Central memory CD4-positive, alpha-beta T cell (primary cell): Measurements from ENCODE around the gene FITM2.
A peak's percentile ranks its signal among the peaks of the same experiment; 100 is the strongest.
"Not testable (repeated sequence)": the region's sequence is repeated elsewhere in the genome, so short reads cannot be mapped to it uniquely, and the experiment has no call there.

ENCODE experiments used
- DNase-seq: peaks from one replicate; pipeline ENCODE4 v3.0.0; 2022
- total RNA-seq, 3 experiments: gene quantifications; one replicate each; lab custom pipeline; 2026; lab: John Stamatoyannopoulos, UW

The FITM2 gene, protein sequence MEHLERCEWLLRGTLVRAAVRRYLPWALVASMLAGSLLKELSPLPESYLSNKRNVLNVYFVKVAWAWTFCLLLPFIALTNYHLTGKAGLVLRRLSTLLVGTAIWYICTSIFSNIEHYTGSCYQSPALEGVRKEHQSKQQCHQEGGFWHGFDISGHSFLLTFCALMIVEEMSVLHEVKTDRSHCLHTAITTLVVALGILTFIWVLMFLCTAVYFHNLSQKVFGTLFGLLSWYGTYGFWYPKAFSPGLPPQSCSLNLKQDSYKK
- total RNA-seq: 7.1 to 12.5 (median 12.0) reads per million in 3 experiments

DNA sequence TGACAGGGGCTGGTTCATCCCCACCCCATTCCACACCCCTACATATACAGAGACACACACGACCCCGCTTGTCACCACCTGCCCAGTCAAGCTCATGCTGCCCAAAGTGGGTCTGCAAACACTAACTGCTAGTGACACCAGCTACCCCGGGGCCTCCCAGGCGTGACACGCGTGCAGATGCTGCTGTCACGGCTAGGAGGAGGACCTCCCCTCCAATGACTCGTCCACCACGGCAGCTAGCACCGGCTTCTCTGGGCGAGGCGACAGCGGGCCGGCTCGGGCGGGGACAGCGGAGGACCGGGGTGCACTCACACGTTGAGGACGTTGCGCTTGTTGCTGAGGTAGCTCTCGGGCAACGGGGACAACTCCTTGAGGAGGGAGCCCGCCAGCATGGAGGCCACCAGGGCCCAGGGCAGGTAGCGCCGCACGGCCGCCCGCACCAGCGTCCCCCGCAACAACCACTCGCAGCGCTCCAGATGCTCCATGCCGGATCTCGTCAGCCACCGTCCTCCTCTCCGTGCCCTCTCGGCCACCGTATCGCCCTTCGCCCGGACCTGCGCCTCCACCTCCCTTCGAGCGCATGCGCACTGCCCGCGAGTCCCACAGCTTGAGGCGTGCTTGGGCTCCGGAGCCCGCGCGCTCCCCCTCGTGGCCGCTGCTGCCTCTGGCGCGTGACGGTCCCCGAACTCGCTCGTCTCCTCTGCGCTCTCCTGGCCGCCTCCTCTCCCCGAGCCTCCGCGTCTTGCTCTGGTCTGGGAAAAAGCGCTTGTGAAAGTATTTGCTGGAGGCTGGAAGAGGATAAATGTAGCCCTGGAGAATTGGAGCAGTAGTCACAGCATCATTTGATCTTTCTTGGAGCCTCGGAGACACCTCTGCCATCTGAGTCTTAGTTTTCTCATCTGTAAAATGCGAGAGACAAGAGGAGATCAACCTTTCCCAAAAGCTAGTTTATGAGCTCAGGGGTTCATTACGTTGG lies at the start of gene FITM2:
FITM2 (minus strand) TSS at position 539 of the 976 bp plus-strand sequence; CDS start at position 485, 54 bp downstream.
- peak; percentile 97 for DNase-seq

DNA sequence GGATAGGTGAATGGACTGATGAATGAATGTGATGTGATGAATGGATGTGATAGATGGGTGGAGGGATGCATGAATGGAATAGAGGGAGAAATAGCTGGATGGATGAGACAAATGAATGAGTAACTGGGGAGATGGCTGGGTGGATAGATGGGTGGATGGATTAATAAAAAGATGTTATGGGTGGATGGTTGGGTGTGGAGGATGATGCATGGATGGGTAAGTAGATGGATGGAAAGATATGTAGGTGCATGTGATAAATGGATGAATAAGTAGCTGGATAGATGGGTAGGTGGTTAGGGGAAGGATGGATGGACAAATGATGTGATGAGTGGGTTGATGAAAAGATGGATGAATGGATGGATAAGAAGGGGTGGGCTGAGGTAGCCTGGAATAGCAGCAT lies 49.2 kb upstream of the FITM2 start:
- DNase-seq: no peak

DNA sequence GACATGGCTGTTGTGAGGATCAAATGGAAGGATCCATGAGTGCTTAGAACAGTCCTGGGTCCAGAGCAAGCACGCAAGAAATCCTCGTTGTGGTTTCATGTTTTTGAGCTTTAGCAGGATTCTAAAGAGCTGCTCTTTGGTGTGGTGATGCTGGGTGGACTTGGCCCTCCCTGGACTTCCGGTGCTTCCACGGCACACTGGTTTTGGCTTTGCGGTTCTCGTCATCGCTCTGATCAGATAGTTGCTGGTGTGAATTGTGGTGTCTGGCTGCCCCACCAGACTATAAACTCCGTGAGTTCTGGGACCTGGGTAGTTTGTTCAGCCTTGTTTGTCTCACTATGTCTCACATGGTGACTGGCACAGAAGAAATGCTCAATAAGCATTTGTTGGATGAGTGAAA lies 47.8 kb upstream of the FITM2 start:
- no peak for DNase-seq

DNA sequence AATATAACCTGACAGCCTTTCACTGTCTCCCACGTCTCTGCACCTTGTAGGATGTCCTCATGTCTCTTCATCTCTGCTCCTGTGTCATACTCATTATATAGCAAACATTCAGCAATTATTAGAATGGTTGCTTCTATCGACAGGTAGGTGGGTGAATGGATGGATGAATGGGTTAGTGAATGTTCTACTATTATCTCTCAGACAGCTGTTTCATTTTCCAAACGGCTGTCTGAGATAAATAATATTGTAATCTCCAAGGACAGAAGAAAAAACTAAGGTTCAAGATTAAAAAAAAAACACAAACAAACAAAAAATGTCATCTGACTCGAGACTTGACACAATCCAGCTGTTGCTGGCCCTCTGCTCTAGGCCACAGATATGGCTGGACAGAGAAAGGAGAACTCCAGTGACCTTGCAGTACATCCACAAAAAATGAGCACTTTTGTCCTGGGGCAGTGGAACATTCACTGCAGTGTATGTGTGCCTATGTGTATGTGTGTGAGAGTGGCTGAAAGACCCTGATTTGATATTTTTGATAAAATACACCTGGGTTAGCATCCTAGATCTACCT lies 46.6 kb upstream of the FITM2 start:
- no peak for DNase-seq

DNA sequence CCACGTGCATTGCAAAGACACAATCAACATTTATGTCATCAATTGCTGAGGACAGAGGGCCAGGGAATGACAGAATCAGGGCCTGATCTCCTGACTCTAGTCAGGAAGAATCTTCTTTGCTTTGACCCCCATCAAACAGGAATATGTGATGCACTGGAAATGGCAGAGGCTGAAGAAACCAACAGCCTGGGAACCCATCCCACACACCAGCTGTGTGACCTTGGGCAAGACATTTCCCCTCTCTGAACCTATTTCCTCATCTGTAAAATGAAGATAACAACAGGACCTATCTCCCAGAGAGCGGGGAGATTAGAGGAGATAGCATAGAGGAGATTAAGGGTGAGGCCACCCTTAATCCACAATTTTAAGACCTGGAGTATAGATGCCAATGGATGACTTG lies 46.0 kb upstream of the FITM2 start:
- no peak for DNase-seq

DNA sequence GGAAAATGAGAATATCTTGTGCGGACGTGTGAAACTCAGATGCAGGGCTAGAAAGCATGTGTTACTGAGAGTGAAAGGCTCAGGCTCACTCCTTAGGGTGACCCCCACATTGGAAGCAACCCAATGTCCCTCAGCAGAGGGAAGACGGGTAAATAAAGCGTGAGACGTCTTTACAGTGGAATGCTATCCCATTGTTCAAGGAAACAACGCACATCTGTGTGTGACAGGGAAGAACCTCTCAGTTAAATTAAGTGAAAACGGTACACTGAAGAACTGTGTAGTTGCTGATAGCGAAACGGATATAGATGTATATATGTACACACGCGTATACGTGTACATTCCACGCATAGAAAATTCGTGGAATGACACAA lies 45.3 kb upstream of the FITM2 start:
- DNase-seq: no peak

DNA sequence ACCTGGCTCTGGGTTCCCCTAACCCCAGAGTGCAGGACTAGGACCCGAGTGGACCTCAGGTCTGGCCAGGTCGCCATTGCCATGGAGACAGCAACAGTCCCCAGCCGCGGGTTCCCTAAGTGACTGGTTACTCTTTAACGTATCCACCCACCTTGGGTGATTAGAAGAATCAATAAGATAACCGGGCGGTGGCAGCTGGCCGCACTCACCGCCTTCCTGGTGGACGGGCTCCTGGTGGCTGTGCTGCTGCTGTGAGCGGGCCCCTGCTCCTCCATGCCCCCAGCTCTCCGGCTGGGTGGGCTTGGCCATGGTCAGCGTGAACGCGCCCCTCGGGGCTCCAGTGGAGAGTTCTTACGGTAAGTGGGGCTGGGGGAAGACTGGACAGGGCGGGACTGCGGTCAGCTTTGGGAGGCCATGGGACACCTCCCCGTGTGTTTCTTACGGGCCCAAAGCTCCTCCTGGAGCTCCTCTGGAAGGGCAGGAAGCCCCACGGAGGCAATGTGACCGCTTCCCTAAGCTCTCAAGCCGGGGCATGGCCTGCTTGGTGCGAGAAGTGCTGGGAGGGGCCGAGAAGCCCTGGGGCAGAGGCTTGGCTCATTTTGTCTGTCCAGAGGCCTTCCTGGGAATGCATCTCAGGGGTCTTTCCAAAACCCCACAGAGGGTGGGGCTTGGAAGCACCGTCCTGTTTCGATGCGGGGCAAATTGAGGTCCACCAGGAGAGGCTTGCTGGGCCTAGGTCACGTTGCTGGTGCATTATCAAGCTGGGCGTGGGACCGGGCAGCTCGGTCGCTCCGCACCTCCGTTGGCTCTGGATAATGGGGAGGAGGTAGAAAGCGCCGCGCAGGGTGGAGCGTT lies 44.7 kb upstream of the FITM2 start, which contains the start of gene HNF4A:
HNF4A (plus strand) TSS at position 202 of the 855 bp plus-strand sequence; CDS start at position 308, 106 bp downstream.
- DNase-seq: no peak

DNA sequence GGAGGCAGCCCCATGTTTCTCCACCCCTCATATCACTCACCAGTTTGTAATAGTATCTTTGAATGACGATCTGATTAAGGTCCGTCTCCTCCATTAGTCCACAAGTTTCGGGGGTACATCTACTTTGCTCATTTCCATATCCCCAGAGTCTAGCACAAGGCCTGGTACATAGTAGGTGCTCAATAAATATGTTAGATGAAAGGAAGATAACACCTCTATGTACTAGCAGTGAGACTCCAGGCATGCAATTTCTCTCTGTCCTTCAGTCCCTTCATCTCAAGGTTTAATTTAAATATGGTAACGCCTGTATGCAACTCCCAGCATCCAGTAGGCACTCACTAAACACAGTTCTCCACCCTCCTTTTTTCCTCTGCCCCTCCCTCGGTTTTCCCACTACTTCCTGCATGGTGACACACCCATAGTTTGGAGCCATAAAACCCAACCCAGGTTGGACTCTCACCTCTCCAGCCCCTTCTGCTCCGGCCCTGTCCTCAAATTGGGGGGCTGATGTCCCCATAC lies 44.0 kb upstream of the FITM2 start:
- DNase-seq: no peak

DNA sequence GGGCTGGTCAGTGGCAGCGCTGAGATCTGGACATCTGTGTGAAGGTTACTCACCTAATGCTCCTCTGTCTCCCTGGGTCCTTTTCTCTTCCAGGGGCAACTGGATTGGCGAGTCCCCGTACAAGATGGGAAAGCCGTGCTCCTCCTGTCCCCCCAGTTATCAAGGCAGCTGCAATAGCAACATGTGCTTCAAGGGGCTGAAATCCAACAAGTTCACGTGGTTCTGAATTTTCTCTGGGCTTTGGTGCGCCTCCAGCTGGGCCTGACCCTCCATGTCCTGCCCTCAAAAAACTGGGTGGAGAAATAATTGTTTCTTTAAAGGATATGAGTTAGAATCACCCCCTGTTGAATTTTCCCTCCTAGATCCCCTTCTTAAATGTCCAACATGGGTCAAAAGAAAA lies 39.6 kb upstream of the FITM2 start:
- no peak for DNase-seq

DNA sequence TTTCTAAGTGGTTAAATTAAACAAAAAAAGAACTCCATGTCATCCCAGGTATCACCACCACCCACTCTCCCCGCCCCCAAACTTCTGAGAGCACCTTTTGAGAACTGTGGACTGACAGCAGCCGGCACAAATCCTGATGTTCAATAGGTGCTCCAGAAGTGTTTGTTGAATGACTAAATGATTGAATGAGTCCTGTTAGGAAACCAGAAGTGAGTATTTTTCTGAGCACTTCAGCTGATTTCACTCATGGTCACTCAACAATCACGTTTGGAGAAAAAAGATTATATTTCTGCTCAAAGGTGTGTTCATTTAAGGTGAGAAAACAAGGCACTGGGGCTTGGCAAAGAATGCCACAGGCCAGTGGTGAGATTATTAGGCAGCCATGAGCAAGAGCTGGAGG lies 38.3 kb upstream of the FITM2 start:
- DNase-seq: no peak

DNA sequence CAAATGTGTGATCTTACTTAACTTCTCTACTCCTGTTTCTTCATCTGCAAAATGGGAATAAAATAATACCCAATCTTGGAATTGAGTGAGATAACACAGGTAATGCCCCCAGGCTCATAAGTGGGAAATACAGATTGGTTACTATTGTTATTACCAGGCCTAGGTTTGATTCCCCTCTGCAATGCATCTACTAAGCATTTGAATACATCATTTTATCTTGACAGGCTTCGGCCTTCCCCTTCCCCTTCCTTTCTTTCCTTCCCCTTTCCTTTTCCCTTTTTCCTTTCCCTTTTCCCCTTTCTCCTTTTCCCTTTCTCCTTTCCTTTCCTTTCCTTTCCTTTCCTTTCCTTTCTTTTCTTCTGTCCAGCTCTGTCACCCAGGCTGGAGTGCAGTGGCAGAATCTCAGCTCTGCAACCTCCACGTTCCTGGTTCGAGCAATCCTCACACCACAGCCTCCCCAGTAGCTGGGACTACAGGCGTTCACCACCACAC lies 37.2 kb upstream of the FITM2 start:
- DNase-seq: no peak

DNA sequence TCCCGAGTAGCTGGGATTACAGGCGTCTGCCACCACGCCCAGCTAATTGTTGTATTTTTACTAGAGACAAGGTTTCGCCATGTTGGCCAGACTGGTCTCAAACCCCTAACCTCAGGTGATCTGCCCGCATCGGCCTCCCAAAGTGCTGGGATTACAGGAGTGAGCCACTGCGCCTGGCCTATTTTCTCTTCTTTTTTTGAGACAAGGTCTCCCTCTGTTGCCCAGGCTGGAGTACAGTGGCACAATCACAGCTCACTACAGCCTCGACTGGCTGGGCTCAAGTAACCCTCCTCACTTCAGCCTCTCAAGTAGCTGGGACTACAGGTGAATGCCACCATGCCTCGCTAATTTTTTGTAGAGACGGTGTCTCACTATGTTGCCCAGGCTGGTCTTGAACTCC lies 34.9 kb upstream of the FITM2 start:
- DNase-seq: not testable (repeated sequence)

DNA sequence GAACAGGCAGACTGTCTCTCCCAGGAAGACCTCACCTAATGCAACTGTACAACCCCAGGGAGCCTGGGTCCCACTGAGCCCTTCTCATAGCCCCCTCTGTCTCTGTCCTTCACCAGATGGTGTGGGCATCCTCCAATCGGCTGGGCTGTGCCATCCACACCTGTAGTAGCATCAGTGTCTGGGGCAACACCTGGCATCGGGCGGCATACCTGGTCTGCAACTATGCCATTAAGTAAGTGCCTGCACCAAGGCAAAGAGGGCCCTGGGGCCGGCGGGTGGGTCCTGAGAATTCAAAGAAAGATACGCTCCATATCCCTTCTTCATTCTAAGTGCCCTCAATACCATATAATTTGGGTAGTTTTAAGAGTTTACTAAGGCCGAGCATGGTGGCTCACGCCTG lies 34.1 kb upstream of the FITM2 start:
- DNase-seq: no peak

DNA sequence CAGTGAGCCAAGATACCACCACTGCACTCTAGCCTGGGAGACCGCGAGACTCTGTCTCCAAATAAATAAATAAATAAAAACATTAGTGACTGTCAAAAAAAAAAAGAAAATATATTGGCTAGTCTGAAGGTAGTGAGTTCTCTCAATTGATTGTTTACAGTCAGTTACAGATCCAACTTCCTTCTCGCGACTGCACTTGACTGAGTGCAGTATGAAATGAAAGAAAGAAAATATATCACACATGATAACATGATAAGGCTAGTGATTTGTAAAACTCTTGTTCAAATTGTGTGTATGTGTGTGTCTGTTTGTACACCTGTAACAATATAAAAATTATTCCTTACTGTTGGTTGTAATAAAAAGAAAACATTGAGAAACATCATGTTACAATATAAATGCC lies 33.7 kb upstream of the FITM2 start:
- no peak for DNase-seq

DNA sequence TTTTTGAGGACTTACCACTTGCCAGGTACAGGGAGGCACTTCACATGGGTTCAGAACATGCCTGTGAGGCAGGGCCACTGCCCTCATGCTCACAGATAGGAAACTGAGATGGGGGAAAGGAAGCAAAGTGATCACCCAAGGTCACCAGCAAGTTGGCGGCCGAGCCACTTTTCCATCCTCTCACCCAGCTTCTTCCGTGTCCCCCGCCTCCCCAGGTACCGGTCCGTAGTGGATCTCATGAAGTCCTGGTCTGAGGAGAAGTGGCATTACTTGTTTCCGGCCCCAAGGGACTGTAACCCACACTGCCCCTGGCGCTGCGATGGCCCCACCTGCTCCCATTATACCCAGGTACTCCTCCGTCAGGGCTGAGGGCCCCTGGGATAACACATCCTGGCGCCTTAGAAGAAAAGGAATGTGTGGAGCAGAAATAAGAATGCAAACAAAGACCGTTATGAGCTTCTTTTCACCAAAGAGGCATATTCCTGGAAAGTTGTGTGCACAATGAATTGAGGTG lies 32.2 kb upstream of the FITM2 start:
- DNase-seq: no peak

DNA sequence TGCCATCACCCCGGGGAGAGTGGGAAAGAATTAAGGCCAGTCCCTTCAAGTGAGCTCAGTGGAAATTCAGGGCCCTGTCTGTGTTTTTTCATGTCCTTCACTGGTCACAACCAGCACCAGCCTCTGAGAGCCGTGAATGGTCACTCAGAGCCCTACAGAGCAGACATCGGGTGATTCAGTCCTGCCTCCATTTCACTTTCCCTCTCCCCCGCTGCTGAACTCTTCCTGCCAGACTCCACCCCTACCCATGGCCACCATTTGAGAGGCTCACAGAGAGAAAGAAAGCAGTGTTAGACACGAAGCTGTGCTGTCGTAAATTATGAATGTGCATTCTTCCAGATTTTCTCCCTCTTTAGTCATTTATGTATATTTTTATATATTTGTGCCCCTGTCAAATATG lies 31.2 kb upstream of the FITM2 start:
- no peak for DNase-seq

DNA sequence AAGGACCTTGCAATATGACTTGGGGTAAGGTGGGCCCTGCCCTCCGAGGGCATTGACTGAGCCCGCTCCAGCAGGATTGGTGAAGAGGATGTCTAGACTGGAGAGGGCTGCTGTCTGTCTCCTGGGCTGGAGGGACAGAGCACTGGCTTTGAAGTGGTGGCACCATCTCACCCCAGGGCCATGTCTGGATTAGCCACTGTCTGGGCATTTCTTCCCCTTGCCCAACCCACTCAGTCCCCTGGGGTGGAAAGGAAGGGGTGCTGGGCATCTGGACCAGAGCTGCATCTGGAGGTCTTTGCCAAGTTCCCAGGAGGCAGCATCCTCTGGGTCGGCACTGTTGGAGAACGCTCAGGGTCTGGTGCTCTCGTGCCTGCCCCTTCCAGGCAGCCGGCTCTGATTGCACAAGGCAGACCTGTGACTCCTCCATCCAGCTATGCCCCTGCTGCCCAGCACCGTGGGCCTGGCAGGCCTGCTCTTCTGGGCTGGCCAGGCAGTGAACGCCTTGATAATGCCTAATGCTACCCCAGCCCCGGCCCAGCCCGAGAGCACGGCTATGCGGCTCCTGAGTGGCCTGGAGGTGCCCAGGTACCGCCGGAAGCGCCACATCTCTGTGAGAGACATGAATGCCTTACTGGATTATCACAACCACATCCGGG lies 25.9 kb upstream of the FITM2 start, which contains the start of gene R3HDML:
R3HDML (plus strand) TSS at position 319 of the 656 bp plus-strand sequence; CDS start at position 434, 115 bp downstream.
- no peak for DNase-seq

DNA sequence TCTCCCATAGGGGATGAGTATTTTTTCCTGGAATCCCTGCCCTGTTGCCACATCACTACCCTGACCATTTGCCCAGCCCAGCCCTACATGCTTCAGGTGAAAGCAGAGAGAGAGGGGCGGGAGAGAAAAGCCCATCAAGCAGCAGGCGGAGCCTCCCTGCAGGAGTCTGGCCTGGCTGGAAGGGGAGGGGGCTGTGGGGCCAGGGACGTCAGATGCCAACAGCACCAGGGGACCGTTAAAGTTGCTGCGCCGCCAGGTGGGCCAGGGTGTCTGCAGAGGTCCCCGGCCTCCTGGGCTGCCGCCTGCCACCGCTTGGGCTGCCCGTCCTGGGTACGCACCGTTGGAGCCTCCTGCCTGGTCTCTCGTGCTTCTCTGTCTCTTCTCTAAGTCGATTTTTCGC lies 25.1 kb upstream of the FITM2 start:
- no peak for DNase-seq

DNA sequence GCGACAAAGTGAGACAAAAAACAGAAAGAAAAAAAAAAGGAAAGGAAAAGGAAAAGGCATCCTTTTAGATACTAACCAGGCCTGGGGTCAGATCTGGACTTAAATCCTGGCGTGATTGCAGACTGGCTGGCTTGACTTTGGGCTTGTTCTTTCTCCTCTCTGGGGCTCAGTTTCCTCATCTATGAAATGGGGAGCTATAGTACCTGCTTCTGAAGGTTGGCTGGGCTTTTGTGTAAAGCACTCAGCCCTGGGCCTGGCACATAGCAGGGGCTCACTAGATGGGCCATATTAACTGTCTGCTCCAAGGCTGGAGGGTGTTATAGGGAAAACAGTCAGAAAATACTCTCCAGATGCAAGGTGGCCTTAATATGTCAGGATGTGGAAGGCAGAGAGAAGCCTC lies 24.7 kb upstream of the FITM2 start:
- no peak for DNase-seq

DNA sequence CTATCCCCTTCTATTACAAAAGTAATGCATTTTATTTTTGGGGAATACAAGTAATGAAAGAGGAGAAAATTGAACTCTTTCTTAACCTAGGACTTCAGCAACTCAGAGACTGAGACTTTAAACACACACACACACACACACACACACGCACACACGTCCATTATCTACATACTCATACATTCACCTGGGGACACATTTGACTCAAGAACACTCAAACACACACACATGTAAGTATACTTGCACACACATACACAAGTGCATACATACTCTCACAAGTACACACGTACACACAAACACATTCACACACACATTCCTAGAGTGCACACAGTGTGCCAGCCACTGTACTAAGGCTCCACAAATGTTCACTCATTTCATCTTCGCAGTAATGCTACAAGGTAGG lies 23.7 kb upstream of the FITM2 start:
- no peak for DNase-seq

DNA sequence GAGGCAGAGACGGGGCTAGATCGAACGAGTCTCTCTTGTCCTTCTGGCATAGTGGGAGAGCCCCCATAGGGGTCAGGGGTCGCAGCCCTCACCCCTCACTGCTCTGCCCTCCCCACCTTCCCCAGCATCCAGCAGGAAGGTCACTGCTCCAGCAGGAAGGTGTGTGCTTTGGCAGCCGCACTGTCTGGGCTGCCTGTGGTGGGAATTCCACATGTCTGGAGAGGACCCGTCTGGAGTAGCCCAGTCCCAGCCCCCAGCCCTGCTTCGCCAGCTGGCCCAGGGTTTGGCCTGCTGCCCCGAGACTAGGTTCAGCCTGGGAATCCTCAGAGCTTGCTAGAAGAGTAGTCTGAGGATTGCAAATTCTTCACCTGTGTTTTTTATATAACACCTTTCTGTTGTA lies 23.3 kb upstream of the FITM2 start:
- DNase-seq: no peak
